BJ (cell line): ENCODE data around the gene ISLR. TPM values are rescaled to one million over a fixed set of nuclear protein-coding genes. Genes with fewer than 3 reads are reported as not detected.

Experiments used
- CTCF ChIA-PET: fragments of 350-600 bp; formaldehyde crosslinking; extraction: SDS; loops from one replicate; lab custom pipeline; 2021; ENCODE audit warnings: antibody characterized with exemption, inconsistent platforms; lab: Yijun Ruan, JAX
- POLR2A ChIA-PET: fragments of 300-600 bp; sonication (Branson Sonifier 250); formaldehyde crosslinking; extraction: SDS; loops from one replicate; lab custom pipeline; 2021; ENCODE audit warnings: antibody characterized with exemption; lab: Charles Lee
- DNase-seq: peaks from one replicate; pipeline ENCODE4 v3.0.0-alpha.2; 2011; ENCODE audit warnings: low read depth
- H3K27me3 ChIP-seq: 2 replicates; pipeline ENCODE4 v1.6.0; 2011; ENCODE audit warnings: low read length; ENCODE audit not compliant: control insufficient read depth, insufficient read depth
- H3K36me3 ChIP-seq: 2 replicates; pipeline ENCODE4 v1.5.1; 2011; ENCODE audit warnings: low read length; ENCODE audit not compliant: control insufficient read depth, insufficient read depth
- H3K4me3 ChIP-seq: 2 replicates; pipeline ENCODE4 v1.5.1; 2011; ENCODE audit warnings: low read depth, mild to moderate bottlenecking, control low read depth, low read length
- CTCF ChIP-seq: IDR thresholded peaks from 2 replicates; pipeline ENCODE4 v1.5.1; 2011; ENCODE audit warnings: low read depth, mild to moderate bottlenecking, control low read depth, inconsistent platforms, low read length, moderate library complexity; ENCODE audit not compliant: insufficient read depth
- polyA plus RNA-seq: library from polyadenylated mRNA; depleted of rRNA; stranded (reverse); fragments of >200 nt; gene quantifications from 2 replicates; pipeline ENCODE4 v1.2.3, GENCODE V29; 2011; rRNA removed
- small RNA-seq: library from RNA; depleted of rRNA; stranded (forward); fragments of <200 nt; gene quantifications from one replicate; pipeline ENCODE3, GENCODE V24; 2012; ENCODE audit warnings: low replicate concordance, low read depth; ENCODE audit not compliant: insufficient read length

The ISLR gene
- polyA plus RNA-seq, 1 experiment, result 64.0 TPM

GRCh38 chr15:74220475-74221248 is 47.2 kb downstream of the ISLR start:
- peaks cover 12% of the 10 kb centered on the region for H3K27me3 ChIP-seq
- TF ChIP-seq CTCF, result no peak
- no peak overlapping the region for H3K4me3 ChIP-seq
- ChIA-PET POLR2A (no interaction called here), CTCF (interaction anchor here (0.7 to 2.0 kb wide), 4 partner anchors 13 to 102 kb away, joined by 3 to 6 read pairs (median 3); no protein-coding TSS in a partner anchor)
- DNase-seq, result no peak
- H3K36me3 ChIP-seq, result no peaks in the 10 kb centered on the region

- H3K36me3 ChIP-seq, result no peaks in the 10 kb centered on the region
- H3K4me3 ChIP-seq, result no peak overlapping the region
- TF ChIP-seq CTCF, result no peak
- DNase-seq, result no peak
- ChIA-PET POLR2A (no interaction called here), CTCF (interaction anchor here (0.6 to 2.0 kb wide), 6 partner anchors 12 to 101 kb away, joined by 3 to 6 read pairs (median 3); no protein-coding TSS in a partner anchor)
- H3K27me3 ChIP-seq, result peaks cover 11% of the 10 kb centered on the region
These were observed 48.1 kb downstream of the ISLR start for GRCh38 chr15:74221399-74222239.

- ChIA-PET CTCF (interaction anchor here (0.6 to 1.4 kb wide), 3 partner anchors 17 to 93 kb away, joined by 3 to 4 read pairs (median 3); no protein-coding TSS in a partner anchor), POLR2A (no interaction called here)
These were observed 49.0 kb downstream of the ISLR start for GRCh38 chr15:74222240-74223119.

GRCh38 chr15:74225928-74226327 is 52.4 kb downstream of the ISLR start:
- no peaks in the 10 kb centered on the region for H3K36me3 ChIP-seq
- ChIA-PET POLR2A (no interaction called here), CTCF (interaction anchor here (1.0 kb wide), 1 partner anchor 8 kb away, joined by 3 read pairs; no protein-coding TSS in a partner anchor)
- TF ChIP-seq CTCF, result no peak
- H3K4me3 ChIP-seq, result no peak overlapping the region
- H3K27me3 ChIP-seq, result peaks cover 12% of the 10 kb centered on the region
- DNase-seq, result no peak

More at GRCh38 chr15:74222240-74223119, 49.0 kb downstream of the ISLR start:
- Histone ChIP-seq H3K4me3 (no peak overlapping the region), H3K36me3 (no peaks in the 10 kb centered on the region), H3K27me3 (peaks cover 11% of the 10 kb centered on the region)
- DNase-seq, result no peak
- TF ChIP-seq CTCF, result no peak

Small RNA genes within 50 kb of the gene (small RNA-seq; reads per million reads assigned to genes)
- gene RF00017, result not detected

Other genes with a start within 250 kb of the ISLR start
- 59.1 and 92.9 TPM in 2 replicates for gene LOXL1, start 247.2 kb upstream of the ISLR start, polyA plus RNA-seq
- gene STOML1, start 181.4 kb upstream of the ISLR start, polyA plus RNA-seq, result 13.2 and 18.3 TPM in 2 replicates
- gene PML, start 179.0 kb upstream of the ISLR start, polyA plus RNA-seq, result 10.7 and 14.3 TPM in 2 replicates
- not detected in 2 replicates for gene GOLGA6A, start 91.2 kb upstream of the ISLR start, polyA plus RNA-seq
- gene ISLR2, start 43.1 kb upstream of the ISLR start, polyA plus RNA-seq, result 0.02 TPM in 2 replicates
- 8.9 and 10.9 TPM in 2 replicates for gene STRA6, start 29.1 kb downstream of the ISLR start, polyA plus RNA-seq
- 0.18 and 0.26 TPM in 2 replicates for gene CCDC33, start 62.6 kb downstream of the ISLR start, polyA plus RNA-seq
- 0.63 and 0.70 TPM in 2 replicates for gene CYP11A1, start 193.9 kb downstream of the ISLR start, polyA plus RNA-seq